Measurements from ENCODE around the gene HDGFL2. TPM values are rescaled to one million over a fixed set of nuclear protein-coding genes. Genes with fewer than 3 reads are reported as not detected.
A peak's percentile ranks its signal among the peaks of the same experiment; 100 is the strongest.

The HDGFL2 gene
- total RNA-seq, 1 experiment from 2014 or later: 108 TPM

GRCh38 chr19:4539693-4540581 is 67.8 kb downstream of the HDGFL2 start, which contains the start of gene LRG1:
TSS of gene LRG1 (minus strand) at chr19:4540036. CDS start at chr19:4540013, 23 bp downstream.
- Mint-ChIP-seq H3K9me3 (peaks cover 0 to 4% of the 10 kb centered on the region in 2 experiments; a peak in 2 of 5 replicates), H3K27me3 (ENCODE audit: low read depth) (peaks cover 28% of the 10 kb centered on the region), H3K4me1 (peaks cover 6 to 13% of the 10 kb centered on the region in 2 experiments), H3K27ac (peak within 1 kb of the TSS in 1 of 3 experiments; percentile 88; a peak in 2 of 7 replicates), H3K4me3 (peak within 1 kb of the TSS in 1 of 2 experiments; percentile 2; a peak in 2 of 5 replicates), H3K36me3 (ENCODE audit: insufficient read depth in 1 of 3, low read depth in 3 of 3) (no peaks in the 10 kb centered on the region)
- H3K9me3 ChIP-seq (ENCODE audit: control insufficient read depth, low read depth, low read length): no peaks in the 10 kb centered on the region
- H2BK20ac ChIP-seq (ENCODE audit: low read depth, low read length, poor library complexity, severe bottlenecking): no peak within 1 kb of the TSS
- no peak within 1 kb of the TSS for H4K5ac ChIP-seq (ENCODE audit: insufficient read length, low read depth, low read length)
- H3K79me1 ChIP-seq (ENCODE audit: insufficient read depth, low read depth, low read length, poor library complexity, severe bottlenecking): no peaks in the 10 kb centered on the region
- H4K8ac ChIP-seq (replicated peaks; ENCODE audit: insufficient read length, low read depth, low read length): no peak within 1 kb of the TSS
- H3K56ac ChIP-seq (ENCODE audit: insufficient read length, low read depth, low read length): no peak within 1 kb of the TSS
- H3K79me2 ChIP-seq (ENCODE audit: insufficient read depth, low read length): no peaks in the 10 kb centered on the region
- no peak within 1 kb of the TSS for H3K23ac ChIP-seq (ENCODE audit: insufficient read length, low read depth, low read length)
- H3T11ph ChIP-seq (ENCODE audit: low read length): no peak within 1 kb of the TSS
- H4K91ac ChIP-seq (ENCODE audit: insufficient read length, low read depth, low read length): no peak within 1 kb of the TSS
- no peak within 1 kb of the TSS for H2BK120ac ChIP-seq (ENCODE audit: low read depth, low read length, poor library complexity, severe bottlenecking)
- no peak within 1 kb of the TSS for H2BK15ac ChIP-seq (ENCODE audit: low read depth, low read length)
- no peaks in the 10 kb centered on the region for H3K27me3 ChIP-seq (ENCODE audit: insufficient read depth, low read length)
- no peak within 1 kb of the TSS for H3K9ac ChIP-seq (ENCODE audit: extremely low read depth, insufficient read length, low read length)
- no peaks in the 10 kb centered on the region for H3K4me1 ChIP-seq (ENCODE audit: insufficient read depth, low read length)
- DNase-seq: no peak
- no peak for TF ChIP-seq CTCF (conservative IDR thresholded peaks at IDR 0.05)
- no peaks in the 10 kb centered on the region for H4K20me1 ChIP-seq (ENCODE audit: control insufficient read depth, insufficient read depth, insufficient read length)
- no peak within 1 kb of the TSS for H3K4ac ChIP-seq (ENCODE audit: low read depth, low read length)
- H2AK5ac ChIP-seq (ENCODE audit: insufficient read length, low read length): no peak within 1 kb of the TSS
- H3K23me2 ChIP-seq (ENCODE audit: insufficient read length, low read depth, low read length, poor library complexity, severe bottlenecking): peaks cover 1% of the 10 kb centered on the region
- no peak within 1 kb of the TSS for H3K4me2 ChIP-seq (ENCODE audit: insufficient read depth, insufficient read length, low read length)
- WGBS (ENCODE audit: extremely low coverage, insufficient read length, low lambda C conversion rate): no CpG with 5 or more reads among the region's 14 CpGs
- H2BK5ac ChIP-seq (ENCODE audit: insufficient read length, low read length): no peak within 1 kb of the TSS
- peak within 1 kb of the TSS; percentile 25; the same call in 1 of the 2 replicates for H3K14ac ChIP-seq (ENCODE audit: insufficient read depth, low read length)
- no peak within 1 kb of the TSS for H2BK12ac ChIP-seq (ENCODE audit: insufficient read length, low read depth, low read length)
- no peak within 1 kb of the TSS for H3K18ac ChIP-seq (ENCODE audit: insufficient read length, low read depth, low read length)
- H2AFZ ChIP-seq (ENCODE audit: low read length): no peak within 1 kb of the TSS
- no peak within 1 kb of the TSS for H3K27ac ChIP-seq (ENCODE audit: insufficient read length, low read depth, low read length)

Data from H9 (cell line).